MM.1S (cell line): Measurements from ENCODE around the gene PERCC1.

Experiments used
- DNase-seq: peaks from one replicate; pipeline ENCODE4 v3.0.0-alpha.2; 2015
- H2AFZ ChIP-seq: fragments of 300-600 bp; sonication (generic); 2 replicates; pipeline ENCODE4 v1.6.0; 2016; ENCODE audit warnings: antibody characterized with exemption, low read length
- H3F3A ChIP-seq: fragments of 300-600 bp; sonication (generic); 2 replicates; pipeline ENCODE4 v1.6.1; 2016; ENCODE audit warnings: mild to moderate bottlenecking, antibody characterized with exemption, low read length, moderate library complexity, mixed read lengths; ENCODE audit not compliant: insufficient read depth
- H3K27ac ChIP-seq: fragments of 300-600 bp; sonication (generic); 2 replicates; pipeline ENCODE4 v1.5.1; 2016; ENCODE audit warnings: mild to moderate bottlenecking, low read length
- H3K27me3 ChIP-seq: fragments of 300-600 bp; sonication (generic); replicated peaks from 2 replicates; pipeline ENCODE4 v1.6.0; 2016; ENCODE audit warnings: low read length; ENCODE audit not compliant: insufficient read depth
- H3K36me3 ChIP-seq: fragments of 300-600 bp; sonication (generic); replicated peaks from 2 replicates; pipeline ENCODE4 v1.6.1; 2016; ENCODE audit warnings: mild to moderate bottlenecking, low read length, mixed read lengths; ENCODE audit not compliant: insufficient read depth
- H3K4me1 ChIP-seq: fragments of 300-600 bp; sonication (generic); 2 replicates; pipeline ENCODE4 v1.6.1; 2016; ENCODE audit warnings: low read length, mixed read lengths
- H3K4me2 ChIP-seq: fragments of 300-600 bp; sonication (generic); 2 replicates; pipeline ENCODE4 v1.6.0; 2016; ENCODE audit warnings: low read depth, low read length
- H3K4me3 ChIP-seq: fragments of 300-600 bp; sonication (generic); 2 replicates; pipeline ENCODE4 v1.5.1; 2016; ENCODE audit warnings: low read length, mixed read lengths
- H3K79me2 ChIP-seq: fragments of 300-600 bp; sonication (generic); 2 replicates; pipeline ENCODE4 v1.6.1; 2016; ENCODE audit warnings: mixed run types, low read length, mixed read lengths
- H3K9ac ChIP-seq: fragments of 300-600 bp; sonication (generic); 2 replicates; pipeline ENCODE4 v1.6.1; 2016; ENCODE audit warnings: low read length, mixed read lengths
- H3K9me2 ChIP-seq: fragments of 300-600 bp; sonication (generic); replicated peaks from 2 replicates; pipeline ENCODE4 v1.6.1; 2016; ENCODE audit warnings: mild to moderate bottlenecking, low read length, mixed read lengths; ENCODE audit not compliant: insufficient read depth
- H3K9me3 ChIP-seq: fragments of 300-600 bp; sonication (generic); replicated peaks from 2 replicates; pipeline ENCODE4 v1.6.1; 2016; ENCODE audit warnings: mild to moderate bottlenecking, low read length, mixed read lengths; ENCODE audit not compliant: insufficient read depth
- H4K20me1 ChIP-seq: fragments of 300-600 bp; sonication (generic); 2 replicates; pipeline ENCODE4 v1.6.1; 2016; ENCODE audit warnings: mild to moderate bottlenecking, low read length, moderate library complexity, mixed read lengths; ENCODE audit not compliant: insufficient read depth
- EZH2 ChIP-seq: fragments of 300-600 bp; sonication (generic); optimal IDR thresholded peaks from 2 replicates; pipeline ENCODE3; 2017; ENCODE audit warnings: low read depth, mild to moderate bottlenecking, antibody characterized with exemption, low read length, mixed read lengths
- EZH2phosphoT487 ChIP-seq: fragments of 300-600 bp; sonication (generic); IDR thresholded peaks from 2 replicates; pipeline ENCODE4 v1.6.1; 2018; ENCODE audit warnings: antibody characterized with exemption, low read length
- TF ChIP-seq, protein P1 (sequence below): fragments of 300-600 bp; sonication (generic); IDR thresholded peaks from 2 replicates; pipeline ENCODE4 v1.5.1; 2016; ENCODE audit warnings: antibody characterized with exemption, low read length, mixed read lengths

PERCC1 gene

DNA sequence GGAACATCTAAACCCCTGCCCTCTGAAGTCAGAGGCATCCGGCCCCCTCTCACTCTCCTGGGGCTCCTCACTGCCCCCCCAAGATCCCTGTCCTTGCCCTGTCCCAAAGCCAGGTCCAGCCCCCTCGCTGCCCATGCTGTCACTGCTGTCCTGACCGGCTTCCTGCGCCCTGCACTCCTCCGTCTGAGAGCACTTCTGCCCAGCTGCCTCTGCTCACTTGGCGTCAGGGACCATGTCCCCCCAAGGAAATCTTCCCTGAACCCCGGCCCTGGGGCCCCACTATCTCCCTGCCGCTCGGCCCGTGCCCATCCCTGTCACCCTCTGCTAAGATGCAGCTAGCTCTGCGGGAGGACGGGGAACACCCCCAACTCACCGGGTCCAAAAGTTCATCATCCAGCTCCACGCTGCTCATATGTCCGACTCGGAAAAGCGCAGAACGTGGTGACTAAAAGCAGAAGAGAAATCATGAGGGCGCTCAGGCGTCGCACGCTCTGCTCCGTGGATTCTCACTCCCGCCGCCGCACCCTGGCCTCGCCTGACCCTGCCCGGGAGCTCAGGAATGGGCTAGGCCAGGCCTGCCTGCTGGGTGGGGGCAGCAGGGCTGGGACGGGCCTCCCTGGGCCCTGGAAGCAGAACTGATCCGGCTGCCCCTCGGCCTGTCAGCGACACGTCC lies 34.2 kb downstream of the PERCC1 start:
- no peaks in the 10 kb centered on the region for H3K36me3 ChIP-seq

DNA sequence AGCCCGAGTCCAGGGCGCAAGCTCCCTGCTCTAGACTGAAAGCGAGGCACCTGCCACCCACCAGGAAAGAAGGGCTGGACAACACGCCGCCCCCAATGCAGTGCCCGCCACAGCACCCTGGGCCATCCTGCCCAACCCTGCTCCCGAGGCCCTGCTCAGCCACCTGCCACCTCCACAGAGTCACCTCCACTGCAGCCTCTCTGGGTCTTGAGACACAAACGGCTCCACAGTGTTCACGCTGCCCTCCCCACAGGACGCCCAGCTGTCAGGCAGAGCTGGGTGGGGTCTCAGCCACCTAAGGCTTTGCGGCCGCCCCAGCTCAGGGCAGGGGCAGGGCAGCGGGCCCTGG lies 34.7 kb downstream of the PERCC1 start:
- no peak overlapping the region for H3K9ac ChIP-seq
- H2AFZ ChIP-seq = no peak overlapping the region
- H4K20me1 ChIP-seq = no peaks in the 10 kb centered on the region
- no peak for DNase-seq
- H3K4me3 ChIP-seq = no peak overlapping the region
- H3K27ac ChIP-seq = no peak overlapping the region
- TF ChIP-seq, protein P1, sequence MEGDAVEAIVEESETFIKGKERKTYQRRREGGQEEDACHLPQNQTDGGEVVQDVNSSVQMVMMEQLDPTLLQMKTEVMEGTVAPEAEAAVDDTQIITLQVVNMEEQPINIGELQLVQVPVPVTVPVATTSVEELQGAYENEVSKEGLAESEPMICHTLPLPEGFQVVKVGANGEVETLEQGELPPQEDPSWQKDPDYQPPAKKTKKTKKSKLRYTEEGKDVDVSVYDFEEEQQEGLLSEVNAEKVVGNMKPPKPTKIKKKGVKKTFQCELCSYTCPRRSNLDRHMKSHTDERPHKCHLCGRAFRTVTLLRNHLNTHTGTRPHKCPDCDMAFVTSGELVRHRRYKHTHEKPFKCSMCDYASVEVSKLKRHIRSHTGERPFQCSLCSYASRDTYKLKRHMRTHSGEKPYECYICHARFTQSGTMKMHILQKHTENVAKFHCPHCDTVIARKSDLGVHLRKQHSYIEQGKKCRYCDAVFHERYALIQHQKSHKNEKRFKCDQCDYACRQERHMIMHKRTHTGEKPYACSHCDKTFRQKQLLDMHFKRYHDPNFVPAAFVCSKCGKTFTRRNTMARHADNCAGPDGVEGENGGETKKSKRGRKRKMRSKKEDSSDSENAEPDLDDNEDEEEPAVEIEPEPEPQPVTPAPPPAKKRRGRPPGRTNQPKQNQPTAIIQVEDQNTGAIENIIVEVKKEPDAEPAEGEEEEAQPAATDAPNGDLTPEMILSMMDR = no peak
- TF ChIP-seq EZH2 = no peak
- no peak for TF ChIP-seq EZH2phosphoT487
- no peak overlapping the region for H3K4me2 ChIP-seq
- H3K4me1 ChIP-seq = no peaks in the 10 kb centered on the region
- H3K9me3 ChIP-seq = no peaks in the 10 kb centered on the region
- no peaks in the 10 kb centered on the region for H3K27me3 ChIP-seq
- no peaks in the 10 kb centered on the region for H3F3A ChIP-seq
- no peaks in the 10 kb centered on the region for H3K36me3 ChIP-seq
- H3K9me2 ChIP-seq = no peaks in the 10 kb centered on the region
- H3K79me2 ChIP-seq = peaks cover 39% of the 10 kb centered on the region

More for the DNA sequence above, 34.2 kb downstream of the PERCC1 start:
- Histone ChIP-seq H2AFZ (no peak overlapping the region), H3K9me3 (no peaks in the 10 kb centered on the region), H3K4me2 (no peak overlapping the region), H3K4me1 (no peaks in the 10 kb centered on the region), H3K4me3 (no peak overlapping the region), H3F3A (no peaks in the 10 kb centered on the region), H3K79me2 (peaks cover 34% of the 10 kb centered on the region), H4K20me1 (no peaks in the 10 kb centered on the region), H3K9ac (no peak overlapping the region), H3K27ac (no peak overlapping the region), H3K9me2 (no peaks in the 10 kb centered on the region), H3K27me3 (no peaks in the 10 kb centered on the region)
- DNase-seq = no peak
- no peak for TF ChIP-seq EZH2phosphoT487
- TF ChIP-seq, protein P1 = no peak
- no peak for TF ChIP-seq EZH2

DNA sequence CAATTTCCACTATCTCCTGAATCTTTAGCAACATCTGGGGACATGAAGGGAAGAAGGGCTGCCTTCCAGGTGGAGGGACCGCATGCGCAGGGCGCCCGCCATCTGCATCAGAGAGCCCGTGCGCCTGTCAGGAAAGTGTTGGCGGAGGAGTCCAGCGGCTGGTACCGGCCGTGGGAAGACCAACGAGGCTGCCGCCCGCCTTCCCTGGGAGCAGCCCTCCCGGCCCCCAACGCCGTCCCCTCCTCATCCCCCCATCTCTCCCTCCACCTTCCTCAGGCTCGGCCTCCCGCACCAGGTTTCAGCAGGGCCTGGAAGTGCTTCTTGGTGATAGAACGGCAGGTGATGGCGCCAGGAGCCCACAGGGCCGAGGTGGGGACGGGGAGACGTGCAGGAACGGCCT lies 35.2 kb downstream of the PERCC1 start:
- no peaks in the 10 kb centered on the region for H3K4me1 ChIP-seq
- H3K9me2 ChIP-seq = no peaks in the 10 kb centered on the region
- H3K27me3 ChIP-seq = no peaks in the 10 kb centered on the region
- peaks cover 44% of the 10 kb centered on the region for H3K79me2 ChIP-seq
- H3K4me2 ChIP-seq = no peak overlapping the region
- H3K36me3 ChIP-seq = no peaks in the 10 kb centered on the region
- no peak overlapping the region for H3K4me3 ChIP-seq
- no peak overlapping the region for H3K9ac ChIP-seq
- no peaks in the 10 kb centered on the region for H4K20me1 ChIP-seq
- DNase-seq = no peak
- no peak for TF ChIP-seq EZH2
- no peak for TF ChIP-seq EZH2phosphoT487
- TF ChIP-seq, protein P1 = no peak
- H3F3A ChIP-seq = no peaks in the 10 kb centered on the region
- H2AFZ ChIP-seq = no peak overlapping the region
- no peak overlapping the region for H3K27ac ChIP-seq
- no peaks in the 10 kb centered on the region for H3K9me3 ChIP-seq
